Psoas muscle (tissue), 8 donors: ENCODE measurements around the gene GABBR2. TPM values are rescaled to one million over a fixed set of nuclear protein-coding genes. Genes with fewer than 3 reads are reported as not detected.

ENCODE experiments used
- ATAC-seq, 4 donors: fragments of 200-7000 bp; cut with Tn5 transposase; one replicate each; pipeline ENCODE4 v1.9.1; 2020; ENCODE audit warnings: moderate library complexity in 3 of 4, mild to moderate bottlenecking in 2 of 4
- DNase-seq, 2 donors: peaks; one replicate each; pipeline ENCODE4 v3.0.0-alpha.2; 2020
- H3K27ac ChIP-seq: fragments of 200-600 bp; one replicate; pipeline ENCODE4 v1.8.0; 2022
- H3K27me3 ChIP-seq, 3 donors: fragments of 200-600 bp in 1 of 3; one replicate each; pipeline versions ENCODE4 v1.6.1 to v1.8.0; 2013 to 2022; ENCODE audit warnings: low read length in 2 of 3, mild to moderate bottlenecking in 2 of 3, moderate library complexity in 1 of 3; ENCODE audit not compliant: insufficient read depth in 3 of 3
- H3K36me3 ChIP-seq, 2 donors: fragments of 200-600 bp in 1 of 2; one replicate each; pipeline versions ENCODE4 v1.6.1 to v1.8.0; 2013 to 2022; ENCODE audit warnings: low read depth in 1 of 2, mild to moderate bottlenecking in 1 of 2, moderate library complexity in 1 of 2; ENCODE audit not compliant: insufficient read depth in 1 of 2
- H3K4me1 ChIP-seq: fragments of 200-600 bp; one replicate; pipeline ENCODE4 v1.8.0; 2022
- H3K4me3 ChIP-seq: fragments of 200-600 bp; one replicate; pipeline ENCODE4 v1.8.0; 2022; ENCODE audit warnings: mild to moderate bottlenecking
- H3K9me3 ChIP-seq: fragments of 200-600 bp; one replicate; pipeline ENCODE4 v1.8.0; 2022
- WGBS, 3 donors: extraction: QIAGEN DNeasy Blood & Tissue Kit; methylation state at CpG; one replicate each; pipeline versions ENCODE4 v1.1.6 to v1.1.7; 2013; 5-methylcytosine and 5-hydroxymethylcytosine counted together
- intact Hi-C, 2 donors: fragments of 100-400 bp; cut with DNase I; formaldehyde crosslinking; loops; one replicate each; pipeline versions ENCODE4 v1.11.0 to v1.14.2; 2022
- polyA plus RNA-seq, 3 donors: library from polyadenylated mRNA; stranded (reverse); fragments of 200-250 nt; gene quantifications; one replicate each; pipeline ENCODE4 v1.2.3, GENCODE V29; 2013
- total RNA-seq, 4 donors: library from RNA; stranded (reverse); fragmentation: NEBNext Ultra II Directional in 2 of 4; extraction: Animal tissue kit (Norgen Biotek cat#: 25700) in 2 of 4; gene quantifications; one replicate each; pipeline versions ENCODE4 v1.2.1 to v1.2.4, GENCODE V29; 2021 to 2023
- TF ChIP-seq, protein P1 (sequence below): fragments of 200-600 bp; IDR thresholded peaks from one replicate; pipeline ENCODE4 v1.8.0; 2022; ENCODE audit warnings: antibody characterized with exemption
- donor health status: healthy with polysubstance abuse.
- donor health status: DM: no; HTN: no; CAD: no; lungs with moderate emphysema.
- donor health status: Bipolar disorder and iron deficiency.
- donor health status: healthy.
- donor health status: DM: yes; HTN: yes; CAD: no.
- donor health status: DM: no; HTN: no; CAD: no.
- donor health status: DM: no; HTN: no; CAD: no.
- donor health status: DM: yes; HTN: yes; CAD: no.

The GABBR2 gene
- total and polyA plus RNA-seq, 7 donors, result 0.08 to 0.66 (median 0.38) TPM

DNA sequence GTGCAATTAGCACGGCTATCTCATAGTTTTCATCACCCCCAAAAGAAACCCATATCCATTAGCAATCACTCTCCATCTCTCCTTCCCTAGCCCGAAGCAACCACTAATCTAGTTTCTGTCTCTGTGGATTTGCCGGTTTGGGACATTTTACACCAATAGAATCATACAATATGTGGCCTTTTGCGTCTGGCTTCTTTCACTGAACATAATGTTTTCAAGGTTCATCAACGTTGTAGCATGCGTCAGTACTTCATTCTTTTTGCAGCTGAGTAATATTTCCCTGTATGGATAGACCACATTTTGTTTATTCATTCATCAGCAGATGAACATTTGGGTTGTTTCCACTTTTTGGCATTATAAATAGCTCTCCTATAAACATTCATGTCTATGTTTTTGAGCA lies 377.9 kb downstream of the GABBR2 start:
- Histone ChIP-seq H3K36me3 (no peaks in the 10 kb centered on the region), H3K4me3 (no peak overlapping the region), H3K4me1 (no peaks in the 10 kb centered on the region), H3K27me3 (peaks cover 0 to 3% (median 0%) of the 10 kb centered on the region in 3 donors), H3K27ac (no peak overlapping the region), H3K9me3 (no peaks in the 10 kb centered on the region)
- DNase-seq, result no peak
- intact Hi-C loops, result no loop called here
- WGBS, 3 donors, result 79 to 80% (median 80%) methylated on average over 6 of the region's 6 CpGs
- TF ChIP-seq, protein P1, sequence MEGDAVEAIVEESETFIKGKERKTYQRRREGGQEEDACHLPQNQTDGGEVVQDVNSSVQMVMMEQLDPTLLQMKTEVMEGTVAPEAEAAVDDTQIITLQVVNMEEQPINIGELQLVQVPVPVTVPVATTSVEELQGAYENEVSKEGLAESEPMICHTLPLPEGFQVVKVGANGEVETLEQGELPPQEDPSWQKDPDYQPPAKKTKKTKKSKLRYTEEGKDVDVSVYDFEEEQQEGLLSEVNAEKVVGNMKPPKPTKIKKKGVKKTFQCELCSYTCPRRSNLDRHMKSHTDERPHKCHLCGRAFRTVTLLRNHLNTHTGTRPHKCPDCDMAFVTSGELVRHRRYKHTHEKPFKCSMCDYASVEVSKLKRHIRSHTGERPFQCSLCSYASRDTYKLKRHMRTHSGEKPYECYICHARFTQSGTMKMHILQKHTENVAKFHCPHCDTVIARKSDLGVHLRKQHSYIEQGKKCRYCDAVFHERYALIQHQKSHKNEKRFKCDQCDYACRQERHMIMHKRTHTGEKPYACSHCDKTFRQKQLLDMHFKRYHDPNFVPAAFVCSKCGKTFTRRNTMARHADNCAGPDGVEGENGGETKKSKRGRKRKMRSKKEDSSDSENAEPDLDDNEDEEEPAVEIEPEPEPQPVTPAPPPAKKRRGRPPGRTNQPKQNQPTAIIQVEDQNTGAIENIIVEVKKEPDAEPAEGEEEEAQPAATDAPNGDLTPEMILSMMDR, result no peak
- no peak for ATAC-seq

DNA sequence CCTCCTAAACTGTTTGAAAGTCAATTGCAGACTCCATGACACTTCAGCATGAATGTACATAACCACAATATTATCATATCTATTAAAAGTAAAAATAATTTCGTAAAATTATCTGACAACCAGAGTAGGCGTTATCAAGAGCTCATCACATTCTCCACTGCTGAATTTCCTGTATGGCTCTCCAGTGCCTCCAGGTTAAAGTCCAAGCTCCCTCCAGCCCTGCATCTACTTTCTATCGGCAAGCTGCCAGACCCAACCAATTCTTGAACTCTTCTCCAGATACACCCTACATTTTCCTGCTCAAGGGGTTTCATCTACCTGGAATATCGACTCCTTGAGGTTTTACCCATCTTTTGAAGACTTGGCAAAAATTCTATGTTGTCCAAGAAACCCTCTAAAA lies 378.8 kb downstream of the GABBR2 start:
- H3K36me3 ChIP-seq, result no peaks in the 10 kb centered on the region
- H3K4me3 ChIP-seq, result no peak overlapping the region
- no peaks in the 10 kb centered on the region for H3K9me3 ChIP-seq
- H3K4me1 ChIP-seq, result no peaks in the 10 kb centered on the region
- TF ChIP-seq, protein P1, result no peak
- no peak for ATAC-seq
- intact Hi-C loops, result no loop called here
- DNase-seq, result no peak
- peaks cover 0 to 3% (median 0%) of the 10 kb centered on the region in 3 donors for H3K27me3 ChIP-seq
- H3K27ac ChIP-seq, result no peak overlapping the region
- 56 to 71% (median 61%) methylated on average over 4 of the region's 4 CpGs for WGBS, 3 donors

DNA sequence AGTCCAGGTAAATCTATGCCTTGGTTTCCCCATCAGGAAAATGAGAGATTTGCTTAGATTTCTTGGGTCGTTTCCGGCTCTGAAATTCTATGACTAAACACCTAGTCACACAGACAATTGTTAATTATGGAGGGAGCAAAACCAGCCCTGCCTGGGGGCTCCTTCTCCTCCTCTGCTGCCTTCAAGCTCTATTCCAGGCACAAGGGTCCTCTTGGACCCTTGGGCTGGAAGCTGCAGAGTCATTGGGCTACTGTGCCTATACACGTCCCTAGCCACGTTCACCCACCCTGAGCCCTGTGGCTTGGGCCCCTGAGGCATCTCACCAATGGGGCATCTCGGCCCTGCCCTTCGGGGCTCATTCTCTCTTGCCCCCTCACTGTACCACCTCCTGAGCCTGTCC lies 379.5 kb downstream of the GABBR2 start:
- intact Hi-C loops, result no loop called here
- H3K27ac ChIP-seq, result no peak overlapping the region
- WGBS, 3 donors, result 79 to 80% (median 79%) methylated on average over 6 of the region's 6 CpGs
- H3K27me3 ChIP-seq, result peaks cover 0 to 3% (median 0%) of the 10 kb centered on the region in 3 donors
- no peak overlapping the region for H3K4me3 ChIP-seq
- H3K4me1 ChIP-seq, result no peaks in the 10 kb centered on the region
- TF ChIP-seq, protein P1, result no peak
- H3K9me3 ChIP-seq, result no peaks in the 10 kb centered on the region
- no peak for DNase-seq
- no peaks in the 10 kb centered on the region for H3K36me3 ChIP-seq
- no peak for ATAC-seq

DNA sequence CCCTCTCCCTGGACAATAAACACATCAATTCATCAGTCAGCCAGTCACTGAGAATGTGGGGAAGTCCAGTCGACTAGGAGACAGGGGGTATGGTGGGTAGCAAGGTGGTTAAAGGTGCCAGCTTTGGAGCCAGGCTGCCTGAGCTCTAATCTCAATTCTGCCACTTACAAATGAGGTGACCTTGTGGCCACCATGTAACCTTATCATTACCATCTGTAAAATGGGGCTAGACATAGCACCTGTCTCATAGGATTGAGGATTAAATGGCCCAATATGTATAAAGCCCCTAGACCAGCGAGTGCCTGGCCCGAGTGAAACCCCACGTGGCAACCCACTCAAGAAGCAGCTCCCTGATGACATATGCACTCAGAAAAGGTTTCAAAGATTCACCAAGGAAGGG lies 380.0 kb downstream of the GABBR2 start:
- Histone ChIP-seq H3K27me3 (peaks cover 0 to 3% (median 0%) of the 10 kb centered on the region in 3 donors), H3K4me1 (no peaks in the 10 kb centered on the region), H3K36me3 (no peaks in the 10 kb centered on the region), H3K9me3 (no peaks in the 10 kb centered on the region), H3K27ac (no peak overlapping the region), H3K4me3 (no peak overlapping the region)
- ATAC-seq (no peak), DNase-seq (no peak)
- 72 to 75% (median 73%) methylated on average over 4 of the region's 4 CpGs for WGBS, 3 donors
- intact Hi-C loops, result no loop called here
- TF ChIP-seq, protein P1, result no peak

DNA sequence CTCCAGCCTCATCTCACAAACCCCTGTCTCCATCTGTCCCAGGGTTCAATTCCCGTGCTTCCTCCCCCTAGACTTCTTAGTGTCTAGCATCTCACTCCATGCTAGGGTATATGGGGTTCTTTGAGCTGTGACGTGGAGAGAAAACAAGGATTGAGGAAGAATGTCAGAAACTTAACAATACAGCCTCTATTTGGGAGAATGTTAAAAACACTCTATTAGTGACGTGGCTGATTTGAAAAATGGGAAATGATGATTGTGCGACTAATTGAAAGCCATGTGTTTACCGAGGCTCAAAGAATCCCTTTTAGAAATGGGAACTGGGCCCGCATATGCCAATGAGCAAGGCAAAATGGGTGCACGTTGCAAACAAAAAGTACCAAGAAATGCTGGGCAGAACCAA lies 380.6 kb downstream of the GABBR2 start:
- TF ChIP-seq, protein P1, result no peak
- H3K4me3 ChIP-seq, result no peak overlapping the region
- H3K27me3 ChIP-seq, result peaks cover 0 to 3% (median 0%) of the 10 kb centered on the region in 3 donors
- ATAC-seq (no peak), DNase-seq (no peak)
- 57 to 67% (median 59%) methylated on average over 7 of the region's 7 CpGs for WGBS, 3 donors
- no peak overlapping the region for H3K27ac ChIP-seq
- H3K4me1 ChIP-seq, result no peaks in the 10 kb centered on the region
- no peaks in the 10 kb centered on the region for H3K36me3 ChIP-seq
- intact Hi-C loops, result no loop called here
- H3K9me3 ChIP-seq, result no peaks in the 10 kb centered on the region
